ENCODE data around the gene ABCF1. TPM values are rescaled to one million over a fixed set of nuclear protein-coding genes. Genes with fewer than 3 reads are reported as not detected.

The ABCF1 gene
- total and polyA plus RNA-seq, 9 of the 15 experiments (the other 6 are each of a cell fraction or from before 2014, with no cell fraction given), result 41.6 to 193 (median 102) TPM

- peak; percentile 51; the same call in 1 of the 2 replicates for TF ChIP-seq MYNN (IDR thresholded peaks at IDR 0.05)
- no peak for TF ChIP-seq MYNN (CRISPR knock-in tag; IDR thresholded peaks at IDR 0.05)
- no peak for TF ChIP-seq ZNF146 (CRISPR knock-in tag; IDR thresholded peaks at IDR 0.05; ENCODE audit: unreplicated experiment)
- no peak for TF ChIP-seq RBFOX2 (IDR thresholded peaks at IDR 0.05; ENCODE audit: low read depth, low read length)
- TF ChIP-seq FOXA1 (IDR thresholded peaks at IDR 0.05; ENCODE audit: borderline replicate concordance), result no peak
- TF ChIP-seq E2F4 (CRISPR knock-in tag; IDR thresholded peaks at IDR 0.05; ENCODE audit: low read depth), result no peak
- no peak for TF ChIP-seq KHSRP (IDR thresholded peaks at IDR 0.05)
- TF ChIP-seq ASH1L (IDR thresholded peaks at IDR 0.05; ENCODE audit: borderline replicate concordance, low read depth, partially characterized antibody), result no peak
Observed at GRCh38 chr6:30614843-30615218, 43.6 kb downstream of the ABCF1 start (continued).

GRCh38 chr6:30615219-30615957 lies 44.1 kb downstream of the ABCF1 start:
- Histone ChIP-seq H3K4me1 (replicated peaks in 1 of 2; ENCODE audit: control insufficient read depth in 2 of 2, insufficient read depth in 2 of 2, low read length in 2 of 2) (peaks cover 4 to 26% of the 10 kb centered on the region in 2 experiments; a peak in 4 of 5 replicates), H3K27ac (ENCODE audit: extremely low read depth, low read depth, low read length) (peak overlapping the region; percentile 95), H3K9me3 (replicated peaks; ENCODE audit: control insufficient read depth, insufficient read depth, low read depth, low read length) (no peaks in the 10 kb centered on the region), H3K9me1 (ENCODE audit: control insufficient read depth, insufficient read depth, low read length) (no peaks in the 10 kb centered on the region), H3K9ac (ENCODE audit: insufficient read depth in 1 of 2, low read depth in 2 of 2, low read length in 2 of 2) (peak overlapping the region; percentile 89 to 99), H2AFZ (ENCODE audit: low read depth, low read length) (no peak overlapping the region), H3K4me3 (peak overlapping the region; percentile 68), H3K36me3 (ENCODE audit: control insufficient read depth, insufficient read depth, low read length) (peaks cover 65% of the 10 kb centered on the region), H4K20me1 (replicated peaks; ENCODE audit: control insufficient read depth, insufficient read depth, low read length) (peaks cover 8% of the 10 kb centered on the region; the same call in 1 of the 2 replicates), H3K4me2 (ENCODE audit: insufficient read depth, low read length) (peak overlapping the region; percentile 99), H3K79me2 (ENCODE audit: control insufficient read depth, insufficient read depth, low read length) (peaks cover 84% of the 10 kb centered on the region), H3K27me3 (ENCODE audit: control insufficient read depth in 2 of 2, insufficient read depth in 2 of 2, low read length in 2 of 2) (no peaks in the 10 kb centered on the region)
- ATAC-seq (peak; percentile 8), FAIRE-seq (no peak), DNase-seq (ENCODE audit: extremely low read depth in 1 of 4, low spot score in 3 of 4) (peak in 1 of 4 experiments; percentile 76)
- intact Hi-C loops (cut with micrococcal nuclease) (loop anchor here (2.0 to 5.0 kb wide), 2 partner anchors 57 to 212 kb away; partner anchors contain the start of gene DHX16), in situ Hi-C loops (cut with MboI) (no loop called here)
- ChIA-PET CTCF (ENCODE audit: low intra/inter-chr PET ratio) (no interaction called here), POLR2A (interaction anchor here (0.6 to 4.8 kb wide), 90 partner anchors 9 to 1212 kb away, joined by 3 to 310 read pairs (median 4); partner anchors contain the start of genes ABCF1, ATAT1, C6orf136 and DHX16)
- BruUV-seq (replicated peaks), result no TSS peak
- 0% methylated on average over 10 of the region's 10 CpGs for WGBS (ENCODE audit: insufficient coverage, low coverage, missing lambda C conversion rate)
- TF ChIP-seq ZFP91 (CRISPR knock-in tag; IDR thresholded peaks at IDR 0.05) (no peak), MBD2 (IDR thresholded peaks at IDR 0.05; ENCODE audit: borderline replicate concordance, low read depth) (0 out of 2 replicates have a peak, but pooled peaks have one; percentile 8), HEY1 (CRISPR knock-in tag; IDR thresholded peaks at IDR 0.05; ENCODE audit: borderline replicate concordance) (0 out of 2 replicates have a peak, but pooled peaks have one; percentile 43), GTF2E2 (tag; IDR thresholded peaks at IDR 0.05) (peak; percentile 46; the same call in 1 of the 2 replicates), ZNF780A (CRISPR knock-in tag; IDR thresholded peaks at IDR 0.05) (peak; percentile 77), PTTG1 (tag; IDR thresholded peaks at IDR 0.05; ENCODE audit: low read depth) (peak; percentile 33; the same call in 1 of the 2 replicates), ZNF197 (CRISPR knock-in tag; IDR thresholded peaks at IDR 0.05; ENCODE audit: low read depth) (peak; percentile 87; the same call in 1 of the 2 replicates), BRD4 (IDR thresholded peaks at IDR 0.05) (peak; percentile 79), PHB (CRISPR knock-in tag; IDR thresholded peaks at IDR 0.05) (peak; percentile 87; the same call in 1 of the 2 replicates), ZNF444 (CRISPR knock-in tag; IDR thresholded peaks at IDR 0.05) (peak; percentile 77), ZNF274 (IDR thresholded peaks at IDR 0.05; ENCODE audit: borderline replicate concordance, low read depth, low read length) (no peak), ZFP1 (CRISPR knock-in tag; IDR thresholded peaks at IDR 0.05) (peak; percentile 57; the same call in 1 of the 2 replicates)

Measured in K562 (cell line).